Endothelial cell of hepatic sinusoid (primary cell): Measurements from ENCODE around the gene PCGF6.
"Not testable (repeated sequence)": the region's sequence is repeated elsewhere in the genome, so short reads cannot be mapped to it uniquely, and the experiment has no call there.

Experiments
- in situ Hi-C: cut with HindIII; loops from 2 replicates; pipeline ENCODE4 v1.10.0; 2017; ENCODE audit warnings: low sequenced_read_pairs

Gene PCGF6

GRCh38 chr10:103258928-103259327 lies 92.0 kb downstream of the PCGF6 start:
- in situ Hi-C loops = not testable (repeated sequence)

DNA sequence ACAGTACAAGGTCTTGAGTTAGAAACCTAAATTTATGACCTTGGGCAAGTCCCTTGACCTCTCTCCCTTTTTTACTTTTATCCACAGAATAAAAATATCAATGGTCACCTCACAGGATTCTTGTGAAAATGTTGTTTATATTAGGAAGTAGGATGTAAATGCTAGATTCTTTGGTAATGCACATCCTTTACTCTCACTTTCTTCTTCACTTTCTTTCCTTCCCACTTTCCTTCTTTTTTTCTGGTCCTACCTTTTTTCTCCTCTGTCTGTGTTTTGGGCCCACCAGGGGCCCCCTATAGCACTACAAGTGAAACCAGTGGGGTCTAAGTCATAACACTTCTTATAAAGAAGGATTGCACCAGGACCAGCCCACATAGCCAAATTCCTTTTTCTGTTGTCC lies 93.1 kb downstream of the PCGF6 start:
- in situ Hi-C loops = no loop called here

DNA sequence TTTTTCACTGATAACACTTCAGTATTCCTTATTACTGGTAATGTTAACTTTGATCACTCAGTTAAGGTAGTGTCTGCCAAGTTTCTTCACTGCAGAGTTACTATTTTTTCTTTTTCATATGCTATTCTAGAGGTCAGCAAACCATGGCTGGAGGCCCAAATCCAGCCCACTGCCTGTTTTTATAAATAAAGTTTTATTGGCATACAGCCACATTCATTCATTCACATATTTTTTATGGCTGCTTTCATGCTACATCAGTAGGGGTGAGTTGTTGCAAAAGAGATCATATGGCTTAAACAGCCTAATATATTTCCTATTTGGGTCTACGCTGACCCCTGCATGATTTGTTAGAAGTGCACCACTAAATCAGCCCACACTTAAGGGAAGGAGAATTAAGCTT lies 94.3 kb downstream of the PCGF6 start:
- in situ Hi-C loops = no loop called here

GRCh38 chr10:103254538-103255325 lies 96.2 kb downstream of the PCGF6 start:
- in situ Hi-C loops = no loop called here

DNA sequence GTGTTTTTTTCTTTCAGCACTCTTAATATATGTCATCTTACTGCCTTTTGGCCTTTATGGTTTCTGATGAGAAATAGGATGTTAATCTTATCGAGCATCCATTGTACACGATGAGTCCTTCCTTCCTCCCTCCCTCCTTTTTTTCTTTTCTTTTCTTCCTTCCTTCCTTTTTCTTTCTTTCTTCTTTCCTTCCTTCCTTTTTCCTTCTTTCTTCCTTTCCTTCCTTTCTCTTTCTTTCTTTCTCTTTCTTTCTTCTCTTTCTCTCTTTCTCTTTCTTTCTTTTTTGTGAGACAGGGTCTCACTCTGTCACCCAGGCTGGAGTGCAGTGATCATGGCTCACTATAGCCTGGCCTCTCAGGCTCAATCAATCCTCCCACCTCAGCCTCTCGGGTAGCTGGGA lies 96.8 kb downstream of the PCGF6 start:
- in situ Hi-C loops = no loop called here
